Head of caudate nucleus (tissue), 42 donors: ENCODE results near the gene LRP1.

Experiments
- DNase-seq, 42 donors: peaks; one replicate each; pipeline versions ENCODE4 v3.0.0 to v3.0.0-alpha.2; 2020 to 2021; ENCODE audit warnings: mixed read lengths in 7 of 42
- intact Hi-C: fragments of 100-400 bp; cut with DNase I; formaldehyde crosslinking; loops from one replicate; pipeline ENCODE4 v1.15.0; 2022

LRP1 gene

DNA sequence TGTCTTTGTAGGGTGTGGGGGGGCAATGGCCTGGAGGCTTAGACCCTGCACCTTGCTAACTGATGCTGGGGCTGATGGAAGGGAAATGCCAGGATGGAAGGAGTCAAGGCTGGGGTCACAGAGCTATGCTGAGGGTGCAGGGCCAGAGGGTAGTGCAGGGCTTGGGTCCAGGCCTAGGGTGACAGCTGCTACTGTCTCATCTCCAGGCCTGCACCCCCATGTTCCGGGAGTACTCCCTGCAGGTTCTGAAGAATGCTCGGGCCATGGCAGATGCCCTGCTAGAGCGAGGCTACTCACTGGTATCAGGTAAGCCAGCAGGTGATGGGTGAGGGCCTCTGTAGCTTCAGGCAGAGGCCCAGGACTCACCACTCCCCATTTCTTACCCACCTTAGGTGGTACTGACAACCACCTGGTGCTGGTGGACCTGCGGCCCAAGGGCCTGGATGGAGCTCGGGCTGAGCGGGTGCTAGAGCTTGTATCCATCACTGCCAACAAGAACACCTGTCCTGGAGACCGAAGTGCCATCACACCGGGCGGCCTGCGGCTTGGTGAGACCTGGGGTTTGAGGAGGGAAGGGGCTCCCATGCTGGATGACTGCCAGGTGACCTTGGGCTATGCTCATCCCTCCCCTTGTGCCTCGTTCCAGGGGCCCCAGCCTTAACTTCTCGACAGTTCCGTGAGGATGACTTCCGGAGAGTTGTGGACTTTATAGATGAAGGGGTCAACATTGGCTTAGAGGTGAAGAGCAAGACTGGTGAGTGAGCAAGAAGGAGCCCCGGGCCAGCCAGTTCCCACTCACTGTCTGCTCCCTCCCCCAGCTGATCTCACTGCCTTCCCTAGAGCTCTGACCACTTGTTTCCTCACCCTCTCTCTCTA lies 105.3 kb downstream of the LRP1 start:
- intact Hi-C loops: no loop called here
- DNase-seq: no peak

DNA sequence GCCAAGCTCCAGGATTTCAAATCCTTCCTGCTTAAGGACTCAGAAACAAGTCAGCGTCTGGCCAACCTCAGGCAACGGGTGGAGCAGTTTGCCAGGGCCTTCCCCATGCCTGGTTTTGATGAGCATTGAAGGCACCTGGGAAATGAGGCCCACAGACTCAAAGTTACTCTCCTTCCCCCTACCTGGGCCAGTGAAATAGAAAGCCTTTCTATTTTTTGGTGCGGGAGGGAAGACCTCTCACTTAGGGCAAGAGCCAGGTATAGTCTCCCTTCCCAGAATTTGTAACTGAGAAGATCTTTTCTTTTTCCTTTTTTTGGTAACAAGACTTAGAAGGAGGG lies 105.9 kb downstream of the LRP1 start:
- intact Hi-C loops: no loop called here
- DNase-seq: no peak

GRCh38 chr12:57234571-57235016 lies 106.3 kb downstream of the LRP1 start:
- DNase-seq: no peak
- intact Hi-C loops: no loop called here

GRCh38 chr12:57235017-57235727 lies 106.9 kb downstream of the LRP1 start:
- DNase-seq: no peak
- intact Hi-C loops: no loop called here

- no peak for DNase-seq
Observed at GRCh38 chr12:57235728-57236131, 107.4 kb downstream of the LRP1 start.

GRCh38 chr12:57236201-57236924 lies 108.1 kb downstream of the LRP1 start:
- DNase-seq: no peak
- intact Hi-C loops: no loop called here

More at GRCh38 chr12:57235728-57236131, 107.4 kb downstream of the LRP1 start:
- intact Hi-C loops: no loop called here

- intact Hi-C loops: no loop called here
Observed at GRCh38 chr12:57236925-57237595, 108.8 kb downstream of the LRP1 start.

DNA sequence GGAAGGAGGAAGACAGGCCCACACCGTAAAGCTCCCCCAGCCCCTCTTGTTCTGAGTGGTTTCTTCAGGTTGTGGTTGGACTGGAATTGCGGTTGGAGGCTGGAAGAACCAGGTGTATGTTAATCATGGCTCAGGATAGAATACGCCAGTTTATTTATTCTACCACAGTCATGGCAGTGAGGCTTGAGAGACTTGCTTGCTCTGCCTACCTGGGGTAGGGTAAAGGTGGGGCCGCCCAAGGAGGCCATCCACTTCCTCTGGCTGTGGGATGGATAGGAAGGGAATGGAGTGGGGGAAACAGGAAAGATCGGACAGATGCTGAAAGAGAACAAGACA lies 109.3 kb downstream of the LRP1 start:
- intact Hi-C loops: no loop called here

More at GRCh38 chr12:57236925-57237595, 108.8 kb downstream of the LRP1 start:
- no peak for DNase-seq

DNA sequence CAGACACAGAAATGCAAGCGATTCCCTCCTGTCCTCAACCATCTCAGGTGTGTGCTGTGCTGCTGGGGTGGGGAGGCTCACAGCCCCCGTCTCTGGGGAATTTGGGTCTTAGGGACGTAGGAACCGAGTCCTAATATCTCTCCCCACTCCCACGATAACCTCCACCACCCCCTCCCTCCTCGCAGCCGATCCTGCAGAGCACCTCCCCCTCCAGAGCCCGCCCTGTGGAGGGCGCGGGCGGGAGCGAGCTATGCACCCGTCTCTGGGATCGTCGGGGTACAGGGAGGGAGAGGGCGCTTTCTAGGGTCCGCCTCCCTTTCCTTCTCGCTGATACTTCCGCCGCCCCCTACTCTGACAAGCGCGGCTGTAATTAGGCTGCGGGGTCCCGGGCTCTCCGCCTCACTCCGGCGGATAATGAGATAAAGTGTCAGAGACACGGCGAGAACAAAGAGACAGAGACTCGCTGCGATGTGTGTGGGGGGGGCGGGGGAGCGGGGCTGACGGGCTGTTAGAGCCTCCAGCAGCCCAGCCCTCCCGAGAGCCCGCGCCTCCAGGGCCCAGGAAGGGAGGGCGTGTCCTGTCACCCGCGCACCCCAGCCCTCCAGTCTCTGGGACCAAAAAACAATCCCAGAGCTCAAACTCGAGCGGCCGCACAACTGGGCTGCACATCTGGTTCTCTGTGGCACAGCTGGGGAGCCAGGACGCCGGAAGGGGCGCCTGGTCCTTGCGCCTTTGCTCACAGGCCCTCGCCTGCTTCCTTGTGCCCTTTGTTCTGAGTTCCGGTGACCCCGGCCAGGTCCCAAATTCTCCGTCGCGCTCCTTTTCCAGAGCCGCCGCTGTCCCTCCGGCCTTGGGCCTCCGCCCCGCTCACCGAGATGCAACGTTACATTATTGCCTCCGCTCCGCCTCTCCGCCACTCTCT lies 109.9 kb downstream of the LRP1 start:
- intact Hi-C loops: no loop called here
- peak in 9 of 42 donors; percentile 19 to 60 (median 50) for DNase-seq

More for the DNA sequence above, 109.3 kb downstream of the LRP1 start:
- DNase-seq: no peak

- intact Hi-C loops: no loop called here
- DNase-seq: peak; percentile 61 to 94 (median 88)
Observed at GRCh38 chr12:57238854-57239554, 110.7 kb downstream of the LRP1 start.

GRCh38 chr12:57239587-57240065 lies 111.3 kb downstream of the LRP1 start:
- intact Hi-C loops: loop anchor here (5.0 kb wide), 1 partner anchor 32 kb away; no protein-coding TSS in a partner anchor
- DNase-seq: no peak

DNA sequence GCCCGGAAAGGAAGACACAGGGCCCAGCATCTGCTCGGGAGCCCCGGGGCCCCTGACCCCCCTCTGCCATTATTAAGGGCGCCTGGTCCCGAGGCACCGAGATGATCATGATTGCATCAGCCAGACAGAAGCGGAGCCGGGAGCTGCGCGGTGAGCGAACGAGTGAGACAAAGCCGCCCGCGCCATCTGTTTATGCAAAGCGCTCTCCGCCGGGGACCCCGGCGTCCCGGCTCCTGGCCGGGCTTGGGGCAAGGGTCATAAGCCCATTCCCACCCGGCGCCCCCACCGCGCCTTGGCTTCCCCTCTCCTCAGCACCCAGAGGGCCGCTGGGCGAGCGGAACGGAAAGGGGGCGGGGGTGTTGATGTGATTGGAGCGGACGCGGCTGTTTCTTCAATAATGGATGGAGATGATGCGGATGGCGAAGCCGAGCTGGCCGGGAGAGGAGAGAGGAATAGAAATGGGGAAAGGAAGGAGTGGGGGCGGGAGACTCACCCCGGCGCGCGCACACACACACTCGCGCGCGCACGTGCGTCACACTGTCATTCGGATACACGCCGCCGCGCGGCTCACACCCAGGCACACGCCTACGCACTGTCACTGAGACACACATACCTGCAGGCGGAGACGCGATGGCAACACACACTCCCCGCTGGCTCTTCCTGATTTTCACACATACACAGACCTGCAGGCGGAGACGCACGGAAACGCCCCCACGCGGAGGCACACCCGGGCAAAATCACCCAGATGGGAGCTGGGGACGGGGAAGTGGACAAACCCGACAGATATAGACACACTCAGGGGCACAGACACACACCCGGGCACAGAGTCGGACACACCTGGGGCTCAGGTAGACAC lies 112.0 kb downstream of the LRP1 start:
- DNase-seq: peak; percentile 63 to 95 (median 81)
- intact Hi-C loops: loop anchor here (5.0 kb wide), 1 partner anchor 33 kb away; no protein-coding TSS in a partner anchor

- peak in 2 of 42 donors; percentile 11 to 15 for DNase-seq
- intact Hi-C loops: loop anchor here (5.0 kb wide), 1 partner anchor 34 kb away; no protein-coding TSS in a partner anchor
Observed at GRCh38 chr12:57240926-57241401, 112.7 kb downstream of the LRP1 start.

- intact Hi-C loops: loop anchor here (5.0 kb wide), 1 partner anchor 34 kb away; no protein-coding TSS in a partner anchor
- peak in 1 of 42 donors; percentile 7 for DNase-seq
Observed at GRCh38 chr12:57241402-57242310, 113.4 kb downstream of the LRP1 start.

GRCh38 chr12:57242329-57242690 lies 114.0 kb downstream of the LRP1 start:
- DNase-seq: peak in 12 of 42 donors; percentile 14 to 59 (median 42)
- intact Hi-C loops: loop anchor here (5.0 kb wide), 1 partner anchor 35 kb away; no protein-coding TSS in a partner anchor
